GM23338 (cell line): ENCODE results near the gene EFR3B. TPM values are rescaled to one million over a fixed set of nuclear protein-coding genes. Genes with fewer than 3 reads are reported as not detected.
A peak's percentile ranks its signal among the peaks of the same experiment; 100 is the strongest.

Source experiments
- ATAC-seq: fragments of 200-7000 bp; cut with Tn5 transposase; 3 replicates; pipeline ENCODE4 v1.9.1; 2020
- DNase-seq: peaks from one replicate; pipeline ENCODE4 v3.0.0-alpha.2; 2015; ENCODE audit warnings: low spot score
- H2AFZ ChIP-seq: fragments of 200-600 bp; sonication (generic); 2 replicates; pipeline ENCODE4 v1.8.0; 2016; ENCODE audit warnings: antibody characterized with exemption, mild to moderate bottlenecking, moderate library complexity
- H3F3A ChIP-seq: fragments of 200-600 bp; sonication (generic); replicated peaks from 2 replicates; pipeline ENCODE4 v1.8.0; 2017; ENCODE audit warnings: antibody characterized with exemption, mixed run types, low read depth
- H3K27ac ChIP-seq: fragments of 200-600 bp; sonication (generic); 2 replicates; pipeline ENCODE4 v1.6.1; 2016; ENCODE audit warnings: low read depth
- H3K27me3 ChIP-seq: fragments of 200-600 bp; sonication (generic); 2 replicates; pipeline ENCODE4 v1.8.0; 2016; ENCODE audit warnings: mild to moderate bottlenecking, mixed run types, moderate library complexity; ENCODE audit not compliant: insufficient read depth
- H3K36me3 ChIP-seq: fragments of 200-600 bp; sonication (generic); 2 replicates; pipeline ENCODE4 v1.8.0; 2016; ENCODE audit warnings: mild to moderate bottlenecking; ENCODE audit not compliant: insufficient read depth
- H3K4me1 ChIP-seq: fragments of 200-600 bp; sonication (generic); 2 replicates; pipeline ENCODE4 v1.8.0; 2016; ENCODE audit warnings: mild to moderate bottlenecking, moderate library complexity; ENCODE audit not compliant: insufficient read depth
- H3K4me2 ChIP-seq: fragments of 200-600 bp; sonication (generic); 2 replicates; pipeline ENCODE4 v1.7.1; 2017; ENCODE audit warnings: mixed run types
- H3K4me3 ChIP-seq: fragments of 200-600 bp; sonication (generic); 2 replicates; pipeline ENCODE4 v1.6.1; 2016; ENCODE audit warnings: mixed run types
- H3K79me2 ChIP-seq: fragments of 200-600 bp; sonication (generic); replicated peaks from 2 replicates; pipeline ENCODE4 v1.8.0; 2017; ENCODE audit warnings: mild to moderate bottlenecking; ENCODE audit not compliant: insufficient read depth
- H3K9me2 ChIP-seq: fragments of 200-600 bp; sonication (generic); 2 replicates; pipeline ENCODE4 v1.8.0; 2017; ENCODE audit not compliant: insufficient read depth
- H4K20me1 ChIP-seq: fragments of 200-600 bp; sonication (generic); replicated peaks from 2 replicates; pipeline ENCODE4 v1.8.0; 2017; ENCODE audit warnings: mild to moderate bottlenecking; ENCODE audit not compliant: insufficient read depth
- H3K27ac Mint-ChIP-seq: 2 replicates; pipeline ENCODE4 v1.8.0; 2020; ENCODE audit warnings: inconsistent platforms, mild to moderate bottlenecking, moderate library complexity, mixed read lengths
- H3K27me3 Mint-ChIP-seq: 3 replicates; pipeline ENCODE4 v1.8.0; 2022; ENCODE audit warnings: low read depth, mild to moderate bottlenecking, moderate library complexity, mixed read lengths, inconsistent platforms; ENCODE audit not compliant: insufficient read depth, poor library complexity
- H3K36me3 Mint-ChIP-seq: 3 replicates; pipeline ENCODE4 v1.8.0; 2021; ENCODE audit warnings: low read depth, mild to moderate bottlenecking, inconsistent platforms, moderate library complexity, mixed read lengths
- H3K4me1 Mint-ChIP-seq: 3 replicates; pipeline ENCODE4 v1.8.0; 2020; ENCODE audit warnings: mild to moderate bottlenecking, inconsistent platforms, mixed read lengths
- H3K4me3 Mint-ChIP-seq: 3 replicates; pipeline ENCODE4 v1.8.0; 2021; ENCODE audit warnings: moderate library complexity, mild to moderate bottlenecking, inconsistent platforms, mixed read lengths
- H3K9me3 Mint-ChIP-seq: 3 replicates; pipeline ENCODE4 v1.8.0; 2020; ENCODE audit warnings: moderate library complexity, mild to moderate bottlenecking, inconsistent platforms, mixed read lengths
- CREB1 ChIP-seq: fragments of 250-450 bp; sonication (Bioruptor Pico); IDR thresholded peaks from 2 replicates; pipeline ENCODE4 v1.5.0; 2020; ENCODE audit warnings: low read depth, mild to moderate bottlenecking, moderate library complexity
- ETS1 ChIP-seq: IDR thresholded peaks from 2 replicates; pipeline ENCODE4 v1.6.1; 2016; ENCODE audit warnings: antibody characterized with exemption
- EZH2 ChIP-seq: fragments of 200-600 bp; sonication (generic); IDR thresholded peaks from one replicate; pipeline ENCODE4 v1.8.0; 2017; ENCODE audit warnings: antibody characterized with exemption, mild to moderate bottlenecking, low read depth; ENCODE audit not compliant: unreplicated experiment
- EZH2phosphoT487 ChIP-seq: fragments of 200-600 bp; sonication (generic); IDR thresholded peaks from one replicate; pipeline ENCODE4 v1.8.1; 2018; ENCODE audit warnings: antibody characterized with exemption; ENCODE audit not compliant: unreplicated experiment
- STAT1 ChIP-seq: IDR thresholded peaks from one replicate; pipeline ENCODE4 v1.6.1; 2016; ENCODE audit warnings: antibody characterized with exemption; ENCODE audit not compliant: unreplicated experiment
- ZNF114 ChIP-seq: fragments of 250-450 bp; sonication (Bioruptor Pico); IDR thresholded peaks from 2 replicates; pipeline ENCODE4 v1.5.0; 2020; ENCODE audit warnings: mild to moderate bottlenecking, moderate library complexity
- ZNF331 ChIP-seq: fragments of 250-450 bp; sonication (Bioruptor Pico); IDR thresholded peaks from 2 replicates; pipeline ENCODE4 v1.5.0; 2020; ENCODE audit warnings: low read depth, mild to moderate bottlenecking, moderate library complexity
- ZNF462 ChIP-seq: fragments of 250-450 bp; sonication (Bioruptor Pico); IDR thresholded peaks from 2 replicates; pipeline ENCODE4 v1.5.0; 2020; ENCODE audit warnings: mild to moderate bottlenecking, moderate library complexity
- polyA plus RNA-seq: library from polyadenylated mRNA; unstranded; fragments of >200 nt; fragmentation: Nextera tagmentation; extraction: Ambion mirVana; gene quantifications from 2 replicates; pipeline ENCODE4 v1.2.1, GENCODE V29; 2016
- total RNA-seq: library from RNA; depleted of rRNA; stranded (reverse); fragments of >200 nt; shearing (Covaris generic); gene quantifications from 2 replicates; pipeline ENCODE4 v1.2.3, GENCODE V29; 2014
- TF ChIP-seq, protein P1 (sequence below), 2 experiments: fragments of 200-600 bp in 1 of 2; sonication (generic) in 1 of 2; conservative IDR thresholded peaks; 2 replicates each; pipeline versions ENCODE4 v1.5.1 to v1.6.1; 2016 to 2017; ENCODE audit warnings: antibody characterized with exemption in 2 of 2, low read depth in 2 of 2, mild to moderate bottlenecking in 2 of 2, moderate library complexity in 1 of 2

Gene EFR3B
- total and polyA plus RNA-seq, 2 experiments from 2014 or later, result 3.3 to 10.7 TPM

DNA sequence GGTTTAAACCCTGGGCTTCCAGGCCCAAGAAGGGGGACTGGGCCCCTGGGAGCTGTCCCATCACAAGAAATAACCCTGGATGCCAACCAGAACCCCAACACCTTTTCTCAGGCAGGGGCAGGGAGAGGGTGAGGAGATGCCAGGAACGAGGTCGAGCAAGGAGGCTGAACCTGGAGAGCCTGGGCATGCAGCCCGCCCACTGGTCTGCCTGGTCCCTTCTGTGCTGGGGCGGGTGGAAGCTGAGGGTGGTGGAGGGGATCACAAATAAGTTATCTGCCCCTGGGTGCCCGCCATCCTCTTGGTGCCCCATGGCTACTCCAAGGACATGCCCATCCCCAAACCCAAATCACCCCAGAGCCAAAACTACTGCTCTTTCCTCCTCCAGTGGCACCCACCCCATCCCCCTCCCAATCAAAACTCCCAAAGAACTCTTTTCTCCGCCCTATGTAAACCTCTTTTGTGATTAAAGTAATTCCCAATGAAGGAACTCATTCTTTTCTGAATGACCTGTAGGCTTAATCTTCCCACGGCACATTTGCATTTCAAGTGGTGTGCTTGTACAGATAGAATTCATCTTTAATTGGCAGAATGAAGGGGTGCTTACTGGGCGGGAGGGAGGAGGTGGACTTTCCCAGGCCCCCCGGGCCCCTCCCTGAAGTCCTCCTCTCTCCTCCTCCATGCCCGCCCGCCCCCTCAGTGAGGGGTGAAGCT lies 47.9 kb downstream of the EFR3B start (continued):
- TF ChIP-seq ZNF462, result no peak

- Mint-ChIP-seq H3K27me3 (peaks cover 20% of the 10 kb centered on the region), H3K9me3 (no peaks in the 10 kb centered on the region), H3K27ac (no peak overlapping the region), H3K4me3 (no peak overlapping the region), H3K36me3 (peaks cover 5% of the 10 kb centered on the region; the same call in 1 of the 3 replicates), H3K4me1 (peaks cover 31% of the 10 kb centered on the region)
- H3F3A ChIP-seq, result 0 out of 2 replicates have a peak, but pooled peaks cover 3% of the 10 kb centered on the region
- peak overlapping the region; percentile 29; the same call in 1 of the 2 replicates for H3K4me3 ChIP-seq
- no peaks in the 10 kb centered on the region for H3K79me2 ChIP-seq
- ATAC-seq (no peak), DNase-seq (no peak)
- no peak overlapping the region for H2AFZ ChIP-seq
- H3K4me1 ChIP-seq, result peaks cover 31% of the 10 kb centered on the region
- H3K4me2 ChIP-seq, result peak overlapping the region; percentile 58; the same call in 1 of the 2 replicates
- no peak overlapping the region for H3K27ac ChIP-seq
- no peaks in the 10 kb centered on the region for H3K36me3 ChIP-seq
- H3K9me2 ChIP-seq, result no peaks in the 10 kb centered on the region
- H4K20me1 ChIP-seq, result peaks cover 9% of the 10 kb centered on the region
- peaks cover 21% of the 10 kb centered on the region for H3K27me3 ChIP-seq
- TF ChIP-seq ETS1 (no peak), EZH2phosphoT487 (no peak), EZH2 (no peak), ZNF114 (CRISPR knock-in tag) (no peak), ZNF331 (CRISPR knock-in tag) (no peak), STAT1 (no peak), CREB1 (CRISPR knock-in tag) (no peak)
- TF ChIP-seq, protein P1, sequence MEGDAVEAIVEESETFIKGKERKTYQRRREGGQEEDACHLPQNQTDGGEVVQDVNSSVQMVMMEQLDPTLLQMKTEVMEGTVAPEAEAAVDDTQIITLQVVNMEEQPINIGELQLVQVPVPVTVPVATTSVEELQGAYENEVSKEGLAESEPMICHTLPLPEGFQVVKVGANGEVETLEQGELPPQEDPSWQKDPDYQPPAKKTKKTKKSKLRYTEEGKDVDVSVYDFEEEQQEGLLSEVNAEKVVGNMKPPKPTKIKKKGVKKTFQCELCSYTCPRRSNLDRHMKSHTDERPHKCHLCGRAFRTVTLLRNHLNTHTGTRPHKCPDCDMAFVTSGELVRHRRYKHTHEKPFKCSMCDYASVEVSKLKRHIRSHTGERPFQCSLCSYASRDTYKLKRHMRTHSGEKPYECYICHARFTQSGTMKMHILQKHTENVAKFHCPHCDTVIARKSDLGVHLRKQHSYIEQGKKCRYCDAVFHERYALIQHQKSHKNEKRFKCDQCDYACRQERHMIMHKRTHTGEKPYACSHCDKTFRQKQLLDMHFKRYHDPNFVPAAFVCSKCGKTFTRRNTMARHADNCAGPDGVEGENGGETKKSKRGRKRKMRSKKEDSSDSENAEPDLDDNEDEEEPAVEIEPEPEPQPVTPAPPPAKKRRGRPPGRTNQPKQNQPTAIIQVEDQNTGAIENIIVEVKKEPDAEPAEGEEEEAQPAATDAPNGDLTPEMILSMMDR (conservative IDR thresholded peaks at IDR 0.05; ENCODE audit: low read depth in 2 of 2), result no peak
These were observed 48.9 kb downstream of the EFR3B start for GRCh38 chr2:25090801-25091200.
